ENCODE measurements around the gene NEDD8.

NEDD8 gene

DNA sequence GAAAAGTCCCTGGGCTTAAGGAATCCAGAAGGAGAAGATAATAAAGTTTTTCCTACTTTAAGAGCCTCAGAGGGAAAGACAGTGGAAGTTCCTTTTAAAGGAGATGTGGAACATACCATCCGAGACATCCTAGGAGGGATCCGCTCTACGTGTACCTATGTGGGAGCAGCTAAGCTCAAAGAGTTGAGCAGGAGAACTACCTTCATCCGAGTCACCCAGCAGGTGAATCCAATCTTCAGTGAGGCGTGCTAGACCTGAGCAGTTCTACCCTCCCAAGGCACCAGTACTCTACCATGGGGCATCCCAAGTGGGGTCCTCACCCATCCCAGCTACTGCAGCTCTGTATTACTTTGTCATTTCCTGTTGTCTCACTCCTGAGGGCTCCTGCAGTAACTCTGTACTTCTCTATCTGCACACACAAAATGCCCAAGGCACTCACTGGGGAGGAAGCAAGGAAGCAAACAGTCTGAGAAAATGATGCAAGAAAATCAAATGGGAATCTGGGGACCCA is 6.4 kb upstream of the NEDD8 start:
- TF ChIP-seq, protein P1, sequence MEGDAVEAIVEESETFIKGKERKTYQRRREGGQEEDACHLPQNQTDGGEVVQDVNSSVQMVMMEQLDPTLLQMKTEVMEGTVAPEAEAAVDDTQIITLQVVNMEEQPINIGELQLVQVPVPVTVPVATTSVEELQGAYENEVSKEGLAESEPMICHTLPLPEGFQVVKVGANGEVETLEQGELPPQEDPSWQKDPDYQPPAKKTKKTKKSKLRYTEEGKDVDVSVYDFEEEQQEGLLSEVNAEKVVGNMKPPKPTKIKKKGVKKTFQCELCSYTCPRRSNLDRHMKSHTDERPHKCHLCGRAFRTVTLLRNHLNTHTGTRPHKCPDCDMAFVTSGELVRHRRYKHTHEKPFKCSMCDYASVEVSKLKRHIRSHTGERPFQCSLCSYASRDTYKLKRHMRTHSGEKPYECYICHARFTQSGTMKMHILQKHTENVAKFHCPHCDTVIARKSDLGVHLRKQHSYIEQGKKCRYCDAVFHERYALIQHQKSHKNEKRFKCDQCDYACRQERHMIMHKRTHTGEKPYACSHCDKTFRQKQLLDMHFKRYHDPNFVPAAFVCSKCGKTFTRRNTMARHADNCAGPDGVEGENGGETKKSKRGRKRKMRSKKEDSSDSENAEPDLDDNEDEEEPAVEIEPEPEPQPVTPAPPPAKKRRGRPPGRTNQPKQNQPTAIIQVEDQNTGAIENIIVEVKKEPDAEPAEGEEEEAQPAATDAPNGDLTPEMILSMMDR (IDR thresholded peaks at IDR 0.05; ENCODE audit: insufficient read depth, low read depth, low read length, missing control alignments): no peak
- H3K4me3 ChIP-seq (ENCODE audit: low read length): no peak overlapping the region
- no peak for DNase-seq (ENCODE audit: low read depth)

- DNase-seq (ENCODE audit: low read depth): peak; percentile 95
- H3K4me3 ChIP-seq (ENCODE audit: low read length): no peak overlapping the region
- TF ChIP-seq, protein P1 (IDR thresholded peaks at IDR 0.05; ENCODE audit: insufficient read depth, low read depth, low read length, missing control alignments): no peak
Measured at GRCh38 chr14:24238123-24238522, 6.0 kb upstream of the NEDD8 start.

DNA sequence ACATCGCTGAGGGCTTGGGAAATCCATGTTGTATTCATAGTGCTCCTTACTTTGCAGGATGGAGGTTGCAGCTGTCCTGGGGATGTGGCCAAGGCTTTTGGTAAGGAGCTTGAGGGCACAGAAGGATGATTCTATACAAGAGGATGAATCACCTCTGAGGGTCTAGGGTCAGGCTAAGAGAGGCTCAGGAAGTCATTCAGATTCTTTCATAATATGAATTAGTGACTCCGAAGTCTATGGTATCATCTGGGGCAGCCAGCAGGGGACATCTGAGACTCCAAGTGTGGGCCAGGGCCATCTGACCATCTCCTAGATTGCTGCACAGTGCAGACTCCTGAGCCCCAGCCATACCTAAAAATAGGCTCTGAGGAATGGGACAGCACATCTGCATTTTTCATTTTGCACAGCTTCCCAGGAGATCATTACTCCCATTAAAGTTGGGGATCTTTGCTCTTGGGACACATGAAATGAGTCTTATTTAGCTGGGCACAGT is 5.3 kb upstream of the NEDD8 start:
- no peak for DNase-seq (ENCODE audit: low read depth)
- TF ChIP-seq, protein P1 (IDR thresholded peaks at IDR 0.05; ENCODE audit: insufficient read depth, low read depth, low read length, missing control alignments): no peak
- no peak overlapping the region for H3K4me3 ChIP-seq (ENCODE audit: low read length)

DNA sequence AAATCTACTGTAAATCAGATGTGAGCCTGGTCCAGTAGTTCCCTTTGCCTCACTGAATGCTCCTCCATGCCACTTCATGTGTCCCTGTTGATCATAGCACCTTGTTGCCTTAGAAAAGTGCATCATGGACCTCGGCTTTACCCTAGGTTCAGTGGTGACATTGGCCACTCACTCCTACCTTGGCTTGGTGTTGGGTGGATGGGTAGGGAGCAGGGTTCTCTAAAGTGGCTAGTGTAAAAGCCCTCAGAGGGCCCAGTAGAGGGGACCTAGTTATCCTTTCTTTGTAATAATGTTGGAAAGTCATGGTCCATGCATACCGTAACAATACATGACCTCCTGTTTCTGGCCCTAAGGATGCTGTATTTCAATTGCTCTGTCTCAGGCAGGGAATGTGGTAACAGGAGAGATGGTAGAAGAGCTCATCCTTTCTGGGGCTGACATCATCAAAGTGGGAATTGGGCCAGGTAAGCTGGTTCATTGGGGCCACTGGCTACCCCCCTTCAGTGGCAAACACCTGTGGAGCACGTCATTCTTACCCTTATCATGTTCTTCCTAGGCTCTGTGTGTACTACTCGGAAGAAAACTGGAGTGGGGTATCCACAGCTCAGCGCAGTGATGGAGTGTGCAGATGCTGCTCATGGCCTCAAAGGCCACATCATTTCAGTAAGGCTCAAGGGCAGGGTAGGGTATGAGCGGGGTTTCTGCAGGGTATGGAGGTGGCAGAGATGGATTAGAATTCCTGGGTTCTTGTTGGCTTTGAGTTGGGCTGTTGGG is 4.7 kb upstream of the NEDD8 start:
- DNase-seq (ENCODE audit: low read depth): no peak
- H3K4me3 ChIP-seq (ENCODE audit: low read length): no peak overlapping the region
- TF ChIP-seq, protein P1 (IDR thresholded peaks at IDR 0.05; ENCODE audit: insufficient read depth, low read depth, low read length, missing control alignments): no peak

DNA sequence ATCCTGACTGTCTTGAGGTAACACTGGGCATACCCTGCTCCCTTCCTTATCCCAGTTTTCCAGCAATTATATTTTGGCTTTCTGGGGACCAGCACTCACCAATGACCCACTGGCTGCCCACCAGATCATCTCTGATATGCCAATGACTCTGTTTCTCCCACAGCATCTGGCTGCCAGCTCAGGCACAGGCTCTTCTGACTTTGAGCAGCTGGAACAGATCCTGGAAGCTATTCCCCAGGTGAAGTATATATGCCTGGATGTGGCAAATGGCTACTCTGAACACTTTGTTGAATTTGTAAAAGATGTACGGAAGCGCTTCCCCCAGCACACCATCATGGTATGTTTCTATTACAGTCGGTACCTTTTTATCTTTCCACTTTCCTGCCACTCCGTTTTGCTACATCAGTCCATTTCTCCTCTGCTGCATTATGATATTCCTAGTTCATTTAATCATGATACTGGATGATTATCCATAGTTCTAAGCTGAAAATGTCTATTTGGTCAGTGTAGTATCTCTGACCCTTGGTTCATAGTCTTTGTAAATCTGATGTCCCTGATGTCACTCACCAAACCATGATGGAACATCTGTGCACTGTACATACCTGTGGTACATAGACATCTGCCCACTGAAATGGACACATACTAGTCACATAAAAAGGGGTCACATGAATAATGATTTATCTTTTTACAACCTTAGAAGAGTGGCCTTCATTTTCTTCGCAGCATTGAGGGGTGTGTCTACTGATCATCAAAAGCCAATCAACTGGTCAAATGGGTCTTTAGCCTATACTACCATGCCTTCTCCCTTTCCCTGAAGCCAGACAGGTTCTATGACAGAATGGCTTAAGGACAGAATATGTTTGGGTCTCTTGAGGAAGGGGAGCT is 3.9 kb upstream of the NEDD8 start:
- no peak for DNase-seq (ENCODE audit: low read depth)
- H3K4me3 ChIP-seq (ENCODE audit: low read length): no peak overlapping the region
- TF ChIP-seq, protein P1 (IDR thresholded peaks at IDR 0.05; ENCODE audit: insufficient read depth, low read depth, low read length, missing control alignments): no peak

GRCh38 chr14:24234095-24235005 is 2.2 kb upstream of the NEDD8 start:
- TF ChIP-seq, protein P1 (IDR thresholded peaks at IDR 0.05; ENCODE audit: insufficient read depth, low read depth, low read length, missing control alignments): no peak
- DNase-seq (ENCODE audit: low read depth): no peak
- H3K4me3 ChIP-seq (ENCODE audit: low read length): no peak overlapping the region

Measured in epithelial cell of esophagus (primary cell).